Nephron progenitor cell (in vitro differentiated cells): ENCODE results near the gene GCLC.

Experiments
- DNase-seq: peaks from one replicate; pipeline ENCODE4 v3.0.0; 2021
- H3K27ac Mint-ChIP-seq: 2 replicates; pipeline ENCODE4 v1.8.0; 2021; ENCODE audit warnings: mild to moderate bottlenecking, moderate library complexity, mixed read lengths
- H3K27me3 Mint-ChIP-seq: 2 replicates; pipeline ENCODE4 v1.8.0; 2021; ENCODE audit warnings: mild to moderate bottlenecking, low read depth, mixed read lengths; ENCODE audit not compliant: poor library complexity
- H3K36me3 Mint-ChIP-seq: 2 replicates; pipeline ENCODE4 v1.8.0; 2021; ENCODE audit warnings: low read depth, mixed read lengths
- H3K4me1 Mint-ChIP-seq: 2 replicates; pipeline ENCODE4 v1.8.0; 2021; ENCODE audit warnings: mixed read lengths
- H3K4me3 Mint-ChIP-seq: 2 replicates; pipeline ENCODE4 v1.8.0; 2021; ENCODE audit warnings: mild to moderate bottlenecking, moderate library complexity, mixed read lengths
- H3K9me3 Mint-ChIP-seq: 2 replicates; pipeline ENCODE4 v1.8.0; 2021; ENCODE audit warnings: mild to moderate bottlenecking, moderate library complexity, mixed read lengths
- CTCF ChIP-seq: fragments of 200-600 bp; sonication (generic); IDR thresholded peaks from 2 replicates; pipeline ENCODE4 v1.5.0; 2021; ENCODE audit warnings: antibody characterized with exemption

The GCLC gene

GRCh38 chr6:53544470-53545308, at the start of gene GCLC:
GCLC (minus strand) TSS chr6:53545101; CDS start chr6:53544645, 456 bp downstream.
- peak; percentile 48 for TF ChIP-seq CTCF
- peaks cover 43% of the 10 kb centered on the region for H3K4me1 Mint-ChIP-seq
- H3K27me3 Mint-ChIP-seq = peaks cover 28% of the 10 kb centered on the region
- peak within 1 kb of the TSS; percentile 98 for H3K4me3 Mint-ChIP-seq
- H3K36me3 Mint-ChIP-seq = peaks cover 21% of the 10 kb centered on the region
- peak; percentile 92 for DNase-seq
- peak within 1 kb of the TSS; percentile 97 for H3K27ac Mint-ChIP-seq
- peaks cover 15% of the 10 kb centered on the region for H3K9me3 Mint-ChIP-seq

DNA sequence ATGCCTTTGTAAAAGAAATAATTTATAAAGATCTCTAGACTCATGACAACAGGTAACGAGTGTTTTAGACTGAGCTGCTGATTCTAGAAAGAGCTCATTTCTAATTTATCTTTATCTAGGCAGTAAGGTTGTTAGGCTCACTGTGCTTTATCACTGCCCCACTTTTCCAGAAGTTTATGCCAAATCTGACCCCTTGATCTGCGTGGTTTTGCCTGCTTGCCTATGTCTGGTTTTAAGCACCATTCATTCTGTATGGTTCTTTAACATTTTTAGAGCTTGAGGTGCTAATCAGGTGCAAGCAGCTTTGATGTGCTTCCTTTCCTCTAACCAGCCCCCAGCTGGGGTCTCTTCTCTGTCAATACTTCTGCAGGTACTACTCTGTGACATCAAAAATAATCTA, 49.7 kb upstream of the GCLC start:
- Mint-ChIP-seq H3K27ac (no peak overlapping the region), H3K4me1 (peaks cover 21% of the 10 kb centered on the region), H3K4me3 (no peak overlapping the region), H3K9me3 (peaks cover 15% of the 10 kb centered on the region), H3K36me3 (no peaks in the 10 kb centered on the region), H3K27me3 (peaks cover 8% of the 10 kb centered on the region)
- no peak for DNase-seq
- TF ChIP-seq CTCF = no peak

DNA sequence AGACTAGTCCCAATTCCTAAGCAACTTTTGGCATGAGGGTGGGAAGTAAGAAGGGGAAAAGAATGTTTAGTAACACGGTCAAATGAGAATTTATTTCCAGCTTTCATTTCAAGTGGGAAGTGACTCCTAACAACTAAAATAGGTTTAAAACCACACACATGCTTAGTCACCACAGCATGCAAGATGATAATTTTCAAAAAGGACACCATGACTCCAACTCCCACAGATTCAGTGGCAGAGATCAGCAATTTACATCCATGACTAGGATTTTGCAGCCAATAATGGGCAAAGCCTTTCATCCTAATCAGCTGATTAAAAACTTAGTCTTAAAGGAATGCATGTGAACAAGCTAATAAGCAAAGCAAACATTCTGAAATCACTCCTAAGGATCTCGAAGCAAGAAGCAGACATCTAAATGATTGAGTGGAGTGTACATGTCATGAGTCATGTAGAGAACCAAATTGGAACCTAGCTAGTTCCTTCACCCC, 48.1 kb upstream of the GCLC start:
- no peak for DNase-seq
- no peak overlapping the region for H3K27ac Mint-ChIP-seq

GRCh38 chr6:53591873-53592272, 47.0 kb upstream of the GCLC start:
- H3K36me3 Mint-ChIP-seq = no peaks in the 10 kb centered on the region
- H3K9me3 Mint-ChIP-seq = peaks cover 6% of the 10 kb centered on the region
- H3K4me1 Mint-ChIP-seq = peaks cover 6% of the 10 kb centered on the region
- no peak overlapping the region for H3K4me3 Mint-ChIP-seq
- peaks cover 12% of the 10 kb centered on the region for H3K27me3 Mint-ChIP-seq
- no peak for DNase-seq
- no peak for TF ChIP-seq CTCF
- H3K27ac Mint-ChIP-seq = no peak overlapping the region

More for the DNA sequence above, 48.1 kb upstream of the GCLC start:
- peaks cover 12% of the 10 kb centered on the region for H3K27me3 Mint-ChIP-seq
- TF ChIP-seq CTCF = no peak
- H3K36me3 Mint-ChIP-seq = no peaks in the 10 kb centered on the region
- H3K9me3 Mint-ChIP-seq = peaks cover 15% of the 10 kb centered on the region
- no peak overlapping the region for H3K4me3 Mint-ChIP-seq
- peaks cover 12% of the 10 kb centered on the region for H3K4me1 Mint-ChIP-seq

- no peak for TF ChIP-seq CTCF
- H3K36me3 Mint-ChIP-seq = no peaks in the 10 kb centered on the region
- H3K4me1 Mint-ChIP-seq = peaks cover 6% of the 10 kb centered on the region
- no peak overlapping the region for H3K27ac Mint-ChIP-seq
- H3K27me3 Mint-ChIP-seq = peaks cover 15% of the 10 kb centered on the region
- no peaks in the 10 kb centered on the region for H3K9me3 Mint-ChIP-seq
- H3K4me3 Mint-ChIP-seq = no peak overlapping the region
- no peak for DNase-seq
These were observed 44.1 kb upstream of the GCLC start for GRCh38 chr6:53588816-53589509.
